Esophagus muscularis mucosa (tissue), 4 donors: ENCODE results near the gene LSM4.

ENCODE experiments used
- EP300 ChIP-seq: sonication (generic); formaldehyde crosslinking; IDR thresholded peaks from one replicate; pipeline ENCODE4 v1.6.1; 2017; ENCODE audit warnings: antibody characterized with exemption
- POLR2A ChIP-seq: fragments of 450-650 bp; IDR thresholded peaks from one replicate; pipeline ENCODE4 v1.6.1; 2017; ENCODE audit warnings: antibody characterized with exemption, moderate library complexity, mild to moderate bottlenecking, low read depth
- TF ChIP-seq, protein P1 (sequence below), 3 experiments: fragments of 200-600 bp in 2 of 3; fragments of 450-650 bp in 1 of 3; sonication (generic) in 2 of 3; IDR thresholded peaks; one replicate each; pipeline ENCODE4 v1.5.1; 2017 to 2019; ENCODE audit warnings: antibody characterized with exemption in 3 of 3, mild to moderate bottlenecking in 2 of 3, moderate library complexity in 1 of 3

GRCh38 chr19:18261474-18261873 is 61.4 kb downstream of the LSM4 start:
- TF ChIP-seq EP300 (no peak), POLR2A (no peak)
- TF ChIP-seq, protein P1, sequence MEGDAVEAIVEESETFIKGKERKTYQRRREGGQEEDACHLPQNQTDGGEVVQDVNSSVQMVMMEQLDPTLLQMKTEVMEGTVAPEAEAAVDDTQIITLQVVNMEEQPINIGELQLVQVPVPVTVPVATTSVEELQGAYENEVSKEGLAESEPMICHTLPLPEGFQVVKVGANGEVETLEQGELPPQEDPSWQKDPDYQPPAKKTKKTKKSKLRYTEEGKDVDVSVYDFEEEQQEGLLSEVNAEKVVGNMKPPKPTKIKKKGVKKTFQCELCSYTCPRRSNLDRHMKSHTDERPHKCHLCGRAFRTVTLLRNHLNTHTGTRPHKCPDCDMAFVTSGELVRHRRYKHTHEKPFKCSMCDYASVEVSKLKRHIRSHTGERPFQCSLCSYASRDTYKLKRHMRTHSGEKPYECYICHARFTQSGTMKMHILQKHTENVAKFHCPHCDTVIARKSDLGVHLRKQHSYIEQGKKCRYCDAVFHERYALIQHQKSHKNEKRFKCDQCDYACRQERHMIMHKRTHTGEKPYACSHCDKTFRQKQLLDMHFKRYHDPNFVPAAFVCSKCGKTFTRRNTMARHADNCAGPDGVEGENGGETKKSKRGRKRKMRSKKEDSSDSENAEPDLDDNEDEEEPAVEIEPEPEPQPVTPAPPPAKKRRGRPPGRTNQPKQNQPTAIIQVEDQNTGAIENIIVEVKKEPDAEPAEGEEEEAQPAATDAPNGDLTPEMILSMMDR (IDR thresholded peaks at IDR 0.05), result no peak
